Measurements from ENCODE around the gene CNGB1.

The CNGB1 gene

GRCh38 chr16:57958544-57958943 is 12.4 kb downstream of the CNGB1 start:
- H3K4me3 ChIP-seq (ENCODE audit: low read length, poor library complexity, severe bottlenecking): no peak overlapping the region
- no peaks in the 10 kb centered on the region for H3K9me2 ChIP-seq (replicated peaks; ENCODE audit: low read depth, low read length)
- H4K20me1 ChIP-seq (ENCODE audit: insufficient read depth, low read length, poor library complexity, severe bottlenecking): no peaks in the 10 kb centered on the region
- H3K36me3 ChIP-seq (ENCODE audit: insufficient read depth, low read length): no peaks in the 10 kb centered on the region
- H3F3A ChIP-seq (ENCODE audit: low read depth): no peaks in the 10 kb centered on the region
- no peak overlapping the region for H2AFZ ChIP-seq (ENCODE audit: low read length)
- H3K4me1 ChIP-seq (ENCODE audit: insufficient read depth, low read length, poor library complexity, severe bottlenecking): no peaks in the 10 kb centered on the region
- H3K9me3 ChIP-seq (ENCODE audit: insufficient read depth, low read depth, low read length): no peaks in the 10 kb centered on the region
- TF ChIP-seq EZH2phosphoT487 (IDR thresholded peaks at IDR 0.05; ENCODE audit: borderline replicate concordance) (no peak), CTCF (conservative IDR thresholded peaks at IDR 0.05; ENCODE audit: low read length) (no peak)
- H3K9ac ChIP-seq (ENCODE audit: low read depth, low read length, poor library complexity, severe bottlenecking): no peak overlapping the region
- H3K27me3 ChIP-seq (ENCODE audit: insufficient read depth, low read length, poor library complexity, severe bottlenecking): no peaks in the 10 kb centered on the region
- no peaks in the 10 kb centered on the region for H3K79me2 ChIP-seq (ENCODE audit: insufficient read depth, low read length)
- no peak overlapping the region for H3K4me2 ChIP-seq (ENCODE audit: low read depth, low read length, poor library complexity, severe bottlenecking)

- Histone ChIP-seq H3K9ac (ENCODE audit: low read depth, low read length, poor library complexity, severe bottlenecking) (no peak overlapping the region), H3K27me3 (ENCODE audit: insufficient read depth, low read length, poor library complexity, severe bottlenecking) (no peaks in the 10 kb centered on the region), H3K9me3 (ENCODE audit: insufficient read depth, low read depth, low read length) (no peaks in the 10 kb centered on the region), H4K20me1 (ENCODE audit: insufficient read depth, low read length, poor library complexity, severe bottlenecking) (no peaks in the 10 kb centered on the region), H3K4me2 (ENCODE audit: low read depth, low read length, poor library complexity, severe bottlenecking) (no peak overlapping the region), H3K79me2 (ENCODE audit: insufficient read depth, low read length) (no peaks in the 10 kb centered on the region), H3F3A (ENCODE audit: low read depth) (no peaks in the 10 kb centered on the region), H2AFZ (ENCODE audit: low read length) (no peak overlapping the region), H3K9me2 (replicated peaks; ENCODE audit: low read depth, low read length) (no peaks in the 10 kb centered on the region), H3K4me3 (ENCODE audit: low read length, poor library complexity, severe bottlenecking) (no peak overlapping the region), H3K36me3 (ENCODE audit: insufficient read depth, low read length) (no peaks in the 10 kb centered on the region), H3K4me1 (ENCODE audit: insufficient read depth, low read length, poor library complexity, severe bottlenecking) (no peaks in the 10 kb centered on the region)
- TF ChIP-seq CTCF (conservative IDR thresholded peaks at IDR 0.05; ENCODE audit: low read length): no peak
- TF ChIP-seq EZH2phosphoT487 (IDR thresholded peaks at IDR 0.05; ENCODE audit: borderline replicate concordance): no peak
Measured at GRCh38 chr16:57957673-57958392, 13.1 kb downstream of the CNGB1 start.

GRCh38 chr16:57956924-57957672 is 13.8 kb downstream of the CNGB1 start:
- no peaks in the 10 kb centered on the region for H3K4me1 ChIP-seq (ENCODE audit: insufficient read depth, low read length, poor library complexity, severe bottlenecking)
- H3K27me3 ChIP-seq (ENCODE audit: insufficient read depth, low read length, poor library complexity, severe bottlenecking): no peaks in the 10 kb centered on the region
- H3F3A ChIP-seq (ENCODE audit: low read depth): no peaks in the 10 kb centered on the region
- no peak overlapping the region for H3K4me3 ChIP-seq (ENCODE audit: low read length, poor library complexity, severe bottlenecking)
- H3K9ac ChIP-seq (ENCODE audit: low read depth, low read length, poor library complexity, severe bottlenecking): no peak overlapping the region
- H4K20me1 ChIP-seq (ENCODE audit: insufficient read depth, low read length, poor library complexity, severe bottlenecking): no peaks in the 10 kb centered on the region
- H3K4me2 ChIP-seq (ENCODE audit: low read depth, low read length, poor library complexity, severe bottlenecking): no peak overlapping the region
- no peaks in the 10 kb centered on the region for H3K79me2 ChIP-seq (ENCODE audit: insufficient read depth, low read length)
- no peaks in the 10 kb centered on the region for H3K9me2 ChIP-seq (replicated peaks; ENCODE audit: low read depth, low read length)
- TF ChIP-seq CTCF (conservative IDR thresholded peaks at IDR 0.05; ENCODE audit: low read length) (no peak), EZH2phosphoT487 (IDR thresholded peaks at IDR 0.05; ENCODE audit: borderline replicate concordance) (no peak)
- H3K9me3 ChIP-seq (ENCODE audit: insufficient read depth, low read depth, low read length): no peaks in the 10 kb centered on the region
- H2AFZ ChIP-seq (ENCODE audit: low read length): no peak overlapping the region
- H3K36me3 ChIP-seq (ENCODE audit: insufficient read depth, low read length): no peaks in the 10 kb centered on the region

Measured in Loucy (cell line).